Vagina (tissue), 2 donors: ENCODE data around the gene SIAH1.

ENCODE experiments used
- CTCF ChIP-seq, 3 experiments: fragments of 450-650 bp in 2 of 3; fragments of 200-600 bp in 1 of 3; sonication (generic) in 1 of 3; IDR thresholded peaks; one replicate each; pipeline ENCODE4 v1.5.1; 2017 to 2019; ENCODE audit warnings: antibody characterized with exemption in 3 of 3, mild to moderate bottlenecking in 2 of 3, moderate library complexity in 2 of 3
- POLR2A ChIP-seq, 2 donors: fragments of 450-650 bp; IDR thresholded peaks; one replicate each; pipeline ENCODE4 v1.6.1; 2017; ENCODE audit warnings: antibody characterized with exemption in 2 of 2, mild to moderate bottlenecking in 2 of 2, moderate library complexity in 2 of 2

- TF ChIP-seq CTCF (IDR thresholded peaks at IDR 0.05) (no peak), POLR2A (IDR thresholded peaks at IDR 0.05) (no peak)
Observed at GRCh38 chr16:48374255-48374654, 11.0 kb downstream of the SIAH1 start.
